CD8-positive, alpha-beta memory T cell (primary cell): ENCODE data around the gene RALB. TPM values are rescaled to one million over a fixed set of nuclear protein-coding genes. Genes with fewer than 3 reads are reported as not detected.
"Not testable (repeated sequence)": the region's sequence is repeated elsewhere in the genome, so short reads cannot be mapped to it uniquely, and the experiment has no call there.

Experiments used
- CTCF ChIA-PET: fragments of 350-600 bp; sonication (Branson Sonifier 250); formaldehyde crosslinking; loops from one replicate; lab custom pipeline; 2021; ENCODE audit warnings: antibody characterized with exemption; lab: Charles Lee
- POLR2A ChIA-PET: fragments of 350-600 bp; sonication (Branson Sonifier 250); formaldehyde crosslinking; loops from one replicate; lab custom pipeline; 2021; ENCODE audit warnings: antibody characterized with exemption; lab: Charles Lee
- DNase-seq, 5 donors: peaks; one replicate each; pipeline versions ENCODE4 v3.0.0 to v3.0.0-alpha.2; 2020 to 2022; ENCODE audit warnings: mixed read lengths in 1 of 5
- H3K27ac ChIP-seq: one replicate; pipeline ENCODE4 v1.7.0; 2013; ENCODE audit warnings: low read depth, mild to moderate bottlenecking, low read length, moderate library complexity
- H3K27me3 ChIP-seq: 2 replicates; pipeline ENCODE4 v1.7.0; 2013; ENCODE audit warnings: low read length, mild to moderate bottlenecking; ENCODE audit not compliant: insufficient read depth, poor library complexity, severe bottlenecking
- H3K36me3 ChIP-seq: 2 replicates; pipeline ENCODE4 v1.7.0; 2013; ENCODE audit warnings: mild to moderate bottlenecking, low read length, moderate library complexity; ENCODE audit not compliant: insufficient read depth
- H3K4me1 ChIP-seq: 2 replicates; pipeline ENCODE4 v1.7.0; 2013; ENCODE audit warnings: mild to moderate bottlenecking, low read length, moderate library complexity; ENCODE audit not compliant: insufficient read depth
- H3K4me3 ChIP-seq: 2 replicates; pipeline ENCODE4 v1.7.0; 2013; ENCODE audit warnings: mild to moderate bottlenecking, low read length
- H3K9me3 ChIP-seq: 2 replicates; pipeline ENCODE4 v1.7.0; 2013; ENCODE audit warnings: mild to moderate bottlenecking, low read length
- H3K27ac Mint-ChIP-seq, 8 donors: one replicate each; pipeline ENCODE4 v1.8.0; 2020 to 2021; ENCODE audit warnings: mixed read lengths in 8 of 8, mild to moderate bottlenecking in 6 of 8, inconsistent platforms in 3 of 8, moderate library complexity in 3 of 8
- H3K27me3 Mint-ChIP-seq, 2 donors: one replicate each; pipeline ENCODE4 v1.8.0; 2020 to 2021; ENCODE audit warnings: mixed read lengths in 2 of 2, mild to moderate bottlenecking in 1 of 2, moderate library complexity in 1 of 2
- H3K36me3 Mint-ChIP-seq, 3 donors: one replicate each; pipeline ENCODE4 v1.8.0; 2020 to 2021; ENCODE audit warnings: mixed read lengths in 3 of 3, inconsistent platforms in 1 of 3, mild to moderate bottlenecking in 1 of 3
- H3K4me1 Mint-ChIP-seq, 3 donors: one replicate each; pipeline ENCODE4 v1.8.0; 2020 to 2021; ENCODE audit warnings: mixed read lengths in 3 of 3, inconsistent platforms in 1 of 3, mild to moderate bottlenecking in 1 of 3
- H3K4me3 Mint-ChIP-seq, 7 donors: one replicate each; pipeline ENCODE4 v1.8.0; 2020 to 2021; ENCODE audit warnings: mixed read lengths in 7 of 7, mild to moderate bottlenecking in 6 of 7, moderate library complexity in 4 of 7, inconsistent platforms in 2 of 7
- H3K9me3 Mint-ChIP-seq, 5 donors: one replicate each; pipeline ENCODE4 v1.8.0; 2020 to 2022; ENCODE audit warnings: mixed read lengths in 5 of 5, mild to moderate bottlenecking in 3 of 5, moderate library complexity in 2 of 5, inconsistent platforms in 1 of 5
- polyA plus RNA-seq: library from polyadenylated mRNA; unstranded; fragments of 300-500 nt; fragmentation: Illumina TruSeq; gene quantifications from one replicate; pipeline ENCODE4 v1.2.3, GENCODE V29; 2021
- total RNA-seq, 2 experiments: library from RNA; stranded (reverse); gene quantifications; one replicate each; pipeline ENCODE4 v1.2.3, GENCODE V29; 2021

RALB gene
- total and polyA plus RNA-seq, 3 experiments from 2014 or later = 32.5 to 39.6 (median 37.3) TPM

DNA sequence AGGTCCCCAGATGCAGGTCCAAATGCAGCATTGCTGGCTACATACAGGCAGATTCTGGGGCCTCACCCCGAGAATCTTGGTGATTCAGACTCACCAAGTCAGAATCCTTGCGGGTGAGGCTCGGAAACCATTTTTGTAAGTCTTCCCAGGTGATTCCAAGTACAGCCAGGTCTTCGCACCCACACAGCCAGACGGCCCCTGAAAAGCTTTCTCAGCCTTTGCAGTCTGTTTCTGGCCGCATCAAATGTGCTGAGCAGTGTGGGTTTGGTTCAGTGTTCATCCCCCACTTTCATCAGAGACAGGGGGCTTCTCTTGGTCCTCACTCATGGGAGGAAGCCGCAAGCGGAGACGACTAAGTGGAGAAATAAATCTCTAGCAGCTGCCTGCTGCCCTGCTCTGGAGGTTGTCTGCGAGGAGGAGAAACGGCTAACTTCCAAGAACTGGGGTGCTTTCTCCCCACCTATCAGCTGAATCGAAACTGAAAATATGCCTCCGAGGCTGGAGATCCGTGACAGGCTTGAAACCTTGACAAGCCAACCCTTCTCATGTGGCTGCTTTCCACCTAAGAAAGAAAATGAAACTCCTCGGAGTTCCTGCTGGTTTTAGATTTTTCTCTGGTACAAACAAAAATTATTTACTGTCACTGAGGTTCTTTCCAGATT lies 20.5 kb upstream of the RALB start:
- CTCF ChIA-PET = interaction anchor here (0.8 to 2.5 kb wide), 9 partner anchors 9 to 124 kb away, joined by 3 to 9 read pairs (median 6); partner anchors contain the start of genes RALB and TMEM185B
- Histone ChIP-seq H3K4me1 (peaks cover 39% of the 10 kb centered on the region), H3K27ac (peak overlapping the region; percentile 58), H3K4me3 (peak overlapping the region; percentile 67), H3K9me3 (no peaks in the 10 kb centered on the region), H3K36me3 (no peaks in the 10 kb centered on the region), H3K27me3 (no peaks in the 10 kb centered on the region)
- H3K27ac Mint-ChIP-seq = peak overlapping the region; percentile 91 to 99 (median 96)
- H3K4me1 Mint-ChIP-seq = peaks cover 42 to 58% (median 57%) of the 10 kb centered on the region in 3 donors
- H3K27me3 Mint-ChIP-seq = peaks cover 0 to 1% of the 10 kb centered on the region in 2 donors
- H3K4me3 Mint-ChIP-seq = peak overlapping the region; percentile 91 to 99 (median 95)
- H3K36me3 Mint-ChIP-seq = peaks cover 0 to 13% (median 0%) of the 10 kb centered on the region in 3 donors
- DNase-seq = peak; percentile 35 to 77 (median 74)
- POLR2A ChIA-PET = interaction anchor here (0.8 to 3.2 kb wide), 8 partner anchors 9 to 553 kb away, joined by 3 to 23 read pairs (median 8); partner anchors contain the start of genes EPB41L5, PTPN4, RALB and TMEM177
- no peaks in the 10 kb centered on the region for H3K9me3 Mint-ChIP-seq

DNA sequence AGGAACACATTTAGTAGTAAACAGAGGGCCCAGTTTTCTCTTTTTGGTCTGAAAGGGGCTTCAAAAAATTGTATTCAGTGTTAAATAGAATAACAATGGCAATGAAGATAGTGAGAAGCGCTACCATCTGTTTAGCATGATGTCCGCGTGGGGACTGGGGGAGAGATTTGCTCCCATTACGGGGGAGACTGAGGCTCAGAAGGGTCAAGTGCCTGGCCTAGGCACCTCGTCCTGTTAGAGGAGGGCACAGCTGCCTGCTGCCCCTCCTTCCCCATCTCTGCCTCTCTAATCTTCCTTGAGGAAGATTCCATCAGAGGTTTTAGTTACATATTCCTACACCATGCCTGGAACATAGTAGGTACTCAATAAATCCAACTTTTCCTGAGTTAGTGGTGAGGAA lies 19.4 kb upstream of the RALB start:
- Histone ChIP-seq H3K36me3 (no peaks in the 10 kb centered on the region), H3K27ac (peak overlapping the region; percentile 58), H3K27me3 (no peaks in the 10 kb centered on the region), H3K4me1 (peaks cover 32% of the 10 kb centered on the region), H3K4me3 (no peak overlapping the region), H3K9me3 (no peaks in the 10 kb centered on the region)
- Mint-ChIP-seq H3K27me3 (peaks cover 1 to 5% of the 10 kb centered on the region in 2 donors), H3K27ac (peak overlapping the region; percentile 91 to 99 (median 96)), H3K4me1 (peaks cover 40 to 54% (median 50%) of the 10 kb centered on the region in 3 donors), H3K9me3 (no peaks in the 10 kb centered on the region), H3K36me3 (peaks cover 0 to 13% (median 0%) of the 10 kb centered on the region in 3 donors), H3K4me3 (peak overlapping the region; percentile 91 to 99 (median 95))
- ChIA-PET POLR2A (interaction anchor here (1.2 to 3.2 kb wide), 4 partner anchors 11 to 474 kb away, joined by 8 to 23 read pairs (median 13); partner anchors contain the start of genes PTPN4, RALB and TMEM185B), CTCF (interaction anchor here (1.0 to 2.4 kb wide), 5 partner anchors 10 to 80 kb away, joined by 3 to 9 read pairs (median 7); partner anchors contain the start of genes RALB and TMEM185B)
- DNase-seq = no peak

- not testable (repeated sequence) for H3K9me3 ChIP-seq, H3K36me3 ChIP-seq
Observed at GRCh38 chr2:120235158-120235557, 17.5 kb upstream of the RALB start.

GRCh38 chr2:120235681-120236080 lies 17.0 kb upstream of the RALB start:
- peak overlapping the region in 1 of 8 donors; percentile 24 for H3K27ac Mint-ChIP-seq
- CTCF ChIA-PET = interaction anchor here (1.2 kb wide), 1 partner anchor 61 kb away, joined by 3 read pairs; no protein-coding TSS in a partner anchor
- peaks cover 1 to 5% of the 10 kb centered on the region in 2 donors for H3K27me3 Mint-ChIP-seq

More at GRCh38 chr2:120235158-120235557, 17.5 kb upstream of the RALB start:
- H3K27me3 Mint-ChIP-seq, POLR2A ChIA-PET, H3K36me3 Mint-ChIP-seq, H3K4me3 ChIP-seq, H3K9me3 Mint-ChIP-seq, DNase-seq, H3K27ac ChIP-seq, H3K27me3 ChIP-seq: not testable (repeated sequence)
- Mint-ChIP-seq H3K4me3 (peak overlapping the region in 1 of 7 donors; percentile 37), H3K4me1 (peaks cover 28 to 38% (median 33%) of the 10 kb centered on the region in 3 donors), H3K27ac (peak overlapping the region in 1 of 8 donors; percentile 62)
- H3K4me1 ChIP-seq = peaks cover 26% of the 10 kb centered on the region
- CTCF ChIA-PET = interaction anchor here (1.2 kb wide), 1 partner anchor 60 kb away, joined by 3 read pairs; no protein-coding TSS in a partner anchor

GRCh38 chr2:120236316-120236715 lies 16.3 kb upstream of the RALB start:
- POLR2A ChIA-PET = no interaction called here

More at GRCh38 chr2:120235681-120236080, 17.0 kb upstream of the RALB start:
- Mint-ChIP-seq H3K36me3 (peaks cover 0 to 8% (median 0%) of the 10 kb centered on the region in 3 donors), H3K4me3 (peak overlapping the region in 1 of 7 donors; percentile 37), H3K4me1 (peaks cover 25 to 32% (median 28%) of the 10 kb centered on the region in 3 donors), H3K9me3 (no peaks in the 10 kb centered on the region)
- H3K27ac ChIP-seq = no peak overlapping the region
- H3K4me3 ChIP-seq = no peak overlapping the region
- no peaks in the 10 kb centered on the region for H3K27me3 ChIP-seq
- peaks cover 21% of the 10 kb centered on the region for H3K4me1 ChIP-seq
- POLR2A ChIA-PET = no interaction called here
- no peaks in the 10 kb centered on the region for H3K9me3 ChIP-seq
- no peak for DNase-seq
- H3K36me3 ChIP-seq = no peaks in the 10 kb centered on the region

DNA sequence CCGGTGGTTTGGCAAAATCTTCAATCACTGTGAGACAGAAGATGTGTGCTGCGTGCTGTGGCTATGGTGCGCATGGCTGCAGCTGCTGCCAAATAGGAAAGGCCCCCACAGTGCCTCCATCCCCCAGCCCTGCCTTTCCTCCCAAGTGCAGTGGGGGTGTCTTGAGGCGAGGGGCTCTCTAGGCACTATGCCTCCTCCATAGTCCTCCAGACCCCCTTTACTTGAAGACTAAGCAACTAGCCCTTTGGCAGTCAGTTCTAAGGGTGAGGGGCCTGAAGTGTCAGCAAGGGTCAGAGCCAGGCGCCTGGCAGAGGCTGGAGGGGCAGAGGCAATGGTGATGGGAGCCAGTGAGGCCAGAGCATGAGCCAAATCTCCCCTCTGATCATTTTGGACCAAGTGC lies 15.9 kb upstream of the RALB start:
- H3K9me3 ChIP-seq = no peaks in the 10 kb centered on the region

More at GRCh38 chr2:120236316-120236715, 16.3 kb upstream of the RALB start:
- Histone ChIP-seq H3K9me3 (no peaks in the 10 kb centered on the region), H3K4me1 (peaks cover 15% of the 10 kb centered on the region), H3K27ac (no peak overlapping the region), H3K36me3 (no peaks in the 10 kb centered on the region), H3K4me3 (no peak overlapping the region), H3K27me3 (no peaks in the 10 kb centered on the region)
- Mint-ChIP-seq H3K9me3 (no peaks in the 10 kb centered on the region), H3K36me3 (peaks cover 0 to 8% (median 0%) of the 10 kb centered on the region in 3 donors), H3K27ac (no peak overlapping the region), H3K4me3 (no peak overlapping the region), H3K27me3 (peaks cover 1 to 5% of the 10 kb centered on the region in 2 donors), H3K4me1 (peaks cover 19 to 26% (median 22%) of the 10 kb centered on the region in 3 donors)
- DNase-seq = no peak
- CTCF ChIA-PET = interaction anchor here (1.2 kb wide), 1 partner anchor 61 kb away, joined by 3 read pairs; no protein-coding TSS in a partner anchor

GRCh38 chr2:120237491-120237902 lies 15.2 kb upstream of the RALB start:
- Histone ChIP-seq H3K4me3 (no peak overlapping the region), H3K9me3 (no peaks in the 10 kb centered on the region), H3K27me3 (no peaks in the 10 kb centered on the region), H3K4me1 (peaks cover 11% of the 10 kb centered on the region), H3K36me3 (no peaks in the 10 kb centered on the region), H3K27ac (no peak overlapping the region)
- H3K36me3 Mint-ChIP-seq = peaks cover 0 to under 1% (median 0%) of the 10 kb centered on the region in 3 donors
- H3K4me3 Mint-ChIP-seq = no peak overlapping the region
- H3K27me3 Mint-ChIP-seq = peaks cover 1 to 5% of the 10 kb centered on the region in 2 donors
- H3K27ac Mint-ChIP-seq = no peak overlapping the region
- no peak for DNase-seq
- H3K4me1 Mint-ChIP-seq = peaks cover 9 to 14% (median 10%) of the 10 kb centered on the region in 3 donors
- CTCF ChIA-PET = no interaction called here
- POLR2A ChIA-PET = no interaction called here
- H3K9me3 Mint-ChIP-seq = no peaks in the 10 kb centered on the region

More for the DNA sequence above, 15.9 kb upstream of the RALB start:
- peak overlapping the region in 1 of 8 donors; percentile 5 for H3K27ac Mint-ChIP-seq
- peaks cover 0 to 8% (median 0%) of the 10 kb centered on the region in 3 donors for H3K36me3 Mint-ChIP-seq
- Histone ChIP-seq H3K36me3 (no peaks in the 10 kb centered on the region), H3K27ac (no peak overlapping the region), H3K4me3 (no peak overlapping the region), H3K27me3 (no peaks in the 10 kb centered on the region), H3K4me1 (peaks cover 11% of the 10 kb centered on the region)
- no peak for DNase-seq
- peaks cover 15 to 21% (median 17%) of the 10 kb centered on the region in 3 donors for H3K4me1 Mint-ChIP-seq
- peaks cover 1 to 5% of the 10 kb centered on the region in 2 donors for H3K27me3 Mint-ChIP-seq
- no peaks in the 10 kb centered on the region for H3K9me3 Mint-ChIP-seq
- ChIA-PET POLR2A (no interaction called here), CTCF (no interaction called here)
- no peak overlapping the region for H3K4me3 Mint-ChIP-seq
